H1 (cell line): ENCODE results near the gene MBP.

ENCODE experiments used
- CHD1 ChIP-seq: IDR thresholded peaks from 2 replicates; pipeline ENCODE4 v1.6.1; 2012; ENCODE audit warnings: low read depth, low read length, improper control_type of control experiment
- GTF2F1 ChIP-seq: IDR thresholded peaks from 2 replicates; pipeline ENCODE4 v1.6.1; 2012; ENCODE audit warnings: low read depth, low read length, improper control_type of control experiment, borderline replicate concordance
- MAFK ChIP-seq: IDR thresholded peaks from 2 replicates; pipeline ENCODE4 v1.6.1; 2012; ENCODE audit warnings: low read depth, mild to moderate bottlenecking, improper control_type of control experiment, low read length
- NRF1 ChIP-seq: IDR thresholded peaks from 2 replicates; pipeline ENCODE4 v1.6.1; 2011; ENCODE audit warnings: mild to moderate bottlenecking, low read depth, low read length, improper control_type of control experiment
- SIN3A ChIP-seq, 2 experiments: IDR thresholded peaks in 1 of 2; conservative IDR thresholded peaks in 1 of 2; 2 replicates each; pipeline ENCODE4 v1.6.1; 2011 to 2012; ENCODE audit warnings: low read length in 2 of 2, improper control_type of control experiment in 1 of 2, low read depth in 1 of 2, mild to moderate bottlenecking in 1 of 2
- TAF7 ChIP-seq: optimal IDR thresholded peaks from 2 replicates; pipeline ENCODE3; 2011; ENCODE audit warnings: low read depth, mild to moderate bottlenecking, inconsistent platforms, low read length, moderate library complexity, borderline replicate concordance
- TEAD4 ChIP-seq: IDR thresholded peaks from 2 replicates; pipeline ENCODE4 v1.6.1; 2012; ENCODE audit warnings: low read depth, low read length, inconsistent platforms, mixed read lengths
- TF ChIP-seq, protein P1 (sequence below), 3 experiments: IDR thresholded peaks; 1 replicate in 2 of 3; 2 replicates in 1 of 3; pipeline versions ENCODE4 v1.5.1 to v1.6.1; 2011; ENCODE audit warnings: low read length in 3 of 3, mild to moderate bottlenecking in 3 of 3, inconsistent platforms in 2 of 3, low read depth in 1 of 3, moderate library complexity in 1 of 3; ENCODE audit not compliant: insufficient read depth in 1 of 3; ENCODE audit errors: control extremely low read depth in 1 of 3
- TF ChIP-seq, protein P2 (sequence below): IDR thresholded peaks from 2 replicates; pipeline ENCODE4 v1.6.1; 2012; ENCODE audit warnings: inconsistent platforms
- TF ChIP-seq, protein P3 (sequence below): IDR thresholded peaks from 2 replicates; pipeline ENCODE4 v1.6.1; 2012; ENCODE audit warnings: inconsistent platforms

DNA sequence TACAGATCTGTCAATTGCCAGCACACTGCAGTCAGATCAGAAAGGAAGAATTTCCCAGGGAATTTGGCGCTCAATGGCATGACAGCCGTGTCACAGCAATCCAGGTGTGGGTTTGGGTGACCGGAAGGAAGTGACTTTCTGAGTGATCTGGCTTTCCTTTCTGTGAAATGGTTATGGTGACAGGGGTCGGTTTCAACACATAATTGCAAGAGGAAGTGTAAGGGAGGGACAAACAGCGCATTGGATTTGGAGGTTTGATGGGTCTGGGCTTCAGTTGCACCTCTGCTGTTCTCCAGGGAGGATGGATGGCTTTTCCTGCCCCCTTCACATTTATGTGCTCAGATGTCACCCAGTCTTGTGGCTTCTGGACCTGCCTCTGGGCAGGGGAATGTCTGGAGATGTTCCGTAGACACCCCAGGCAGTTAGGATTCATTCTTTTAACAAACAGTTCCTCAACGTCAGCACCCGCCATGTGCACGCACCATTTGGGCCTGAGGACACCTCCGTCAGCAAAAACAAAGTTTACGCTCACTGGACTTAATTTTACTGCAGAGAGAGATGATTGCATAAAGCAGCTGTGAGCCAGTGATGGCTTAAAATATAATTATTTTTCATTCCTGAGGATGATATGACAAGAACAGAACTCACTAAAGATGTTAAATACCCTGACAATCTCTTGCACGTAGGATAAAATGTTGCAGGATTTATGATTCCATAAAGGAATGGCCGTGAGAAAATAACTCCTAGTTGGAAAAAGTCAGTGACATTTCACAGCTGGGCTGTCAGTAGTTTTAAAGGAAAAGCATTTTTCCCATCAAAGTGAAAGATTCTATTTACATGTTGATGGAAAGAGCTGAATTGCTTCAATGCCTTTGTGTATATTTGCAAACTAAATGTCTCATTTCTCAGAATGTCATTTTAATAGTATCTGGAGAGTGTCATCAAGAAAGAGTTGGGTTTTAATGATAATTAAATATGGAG lies 36.9 kb downstream of the MBP start:
- TF ChIP-seq, protein P1, sequence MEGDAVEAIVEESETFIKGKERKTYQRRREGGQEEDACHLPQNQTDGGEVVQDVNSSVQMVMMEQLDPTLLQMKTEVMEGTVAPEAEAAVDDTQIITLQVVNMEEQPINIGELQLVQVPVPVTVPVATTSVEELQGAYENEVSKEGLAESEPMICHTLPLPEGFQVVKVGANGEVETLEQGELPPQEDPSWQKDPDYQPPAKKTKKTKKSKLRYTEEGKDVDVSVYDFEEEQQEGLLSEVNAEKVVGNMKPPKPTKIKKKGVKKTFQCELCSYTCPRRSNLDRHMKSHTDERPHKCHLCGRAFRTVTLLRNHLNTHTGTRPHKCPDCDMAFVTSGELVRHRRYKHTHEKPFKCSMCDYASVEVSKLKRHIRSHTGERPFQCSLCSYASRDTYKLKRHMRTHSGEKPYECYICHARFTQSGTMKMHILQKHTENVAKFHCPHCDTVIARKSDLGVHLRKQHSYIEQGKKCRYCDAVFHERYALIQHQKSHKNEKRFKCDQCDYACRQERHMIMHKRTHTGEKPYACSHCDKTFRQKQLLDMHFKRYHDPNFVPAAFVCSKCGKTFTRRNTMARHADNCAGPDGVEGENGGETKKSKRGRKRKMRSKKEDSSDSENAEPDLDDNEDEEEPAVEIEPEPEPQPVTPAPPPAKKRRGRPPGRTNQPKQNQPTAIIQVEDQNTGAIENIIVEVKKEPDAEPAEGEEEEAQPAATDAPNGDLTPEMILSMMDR (IDR thresholded peaks at IDR 0.05; ENCODE audit: control extremely low read depth in 1 of 3, insufficient read depth in 1 of 3, low read depth in 1 of 3, low read length in 3 of 3), result no peak
- TF ChIP-seq TEAD4 (no peak), GTF2F1 (no peak), MAFK (no peak), CHD1 (no peak), SIN3A (conservative IDR thresholded peaks at IDR 0.05 in 1 of 2, IDR thresholded peaks at IDR 0.05 in 1 of 2; ENCODE audit: low read depth in 1 of 2, low read length in 2 of 2) (no peak), TAF7 (no peak), NRF1 (no peak)
- TF ChIP-seq, protein P2, sequence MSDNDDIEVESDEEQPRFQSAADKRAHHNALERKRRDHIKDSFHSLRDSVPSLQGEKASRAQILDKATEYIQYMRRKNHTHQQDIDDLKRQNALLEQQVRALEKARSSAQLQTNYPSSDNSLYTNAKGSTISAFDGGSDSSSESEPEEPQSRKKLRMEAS, result no peak
- TF ChIP-seq, protein P3, sequence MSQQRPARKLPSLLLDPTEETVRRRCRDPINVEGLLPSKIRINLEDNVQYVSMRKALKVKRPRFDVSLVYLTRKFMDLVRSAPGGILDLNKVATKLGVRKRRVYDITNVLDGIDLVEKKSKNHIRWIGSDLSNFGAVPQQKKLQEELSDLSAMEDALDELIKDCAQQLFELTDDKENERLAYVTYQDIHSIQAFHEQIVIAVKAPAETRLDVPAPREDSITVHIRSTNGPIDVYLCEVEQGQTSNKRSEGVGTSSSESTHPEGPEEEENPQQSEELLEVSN, result no peak
